ENCODE data around the gene FHL1. TPM values are rescaled to one million over a fixed set of nuclear protein-coding genes. Genes with fewer than 3 reads are reported as not detected.

The FHL1 gene
- total RNA-seq, 1 donor from 2014 or later: 337 TPM

- intact Hi-C loops (cut with DNase I): loop anchor here (10.0 kb wide), 1 partner anchor 122 kb away; no protein-coding TSS in a partner anchor
- Histone ChIP-seq H3K27ac (no peak overlapping the region), H3K4me3 (no peak overlapping the region)
Measured at GRCh38 chrX:136157187-136157586, 9.9 kb downstream of the FHL1 start.

GRCh38 chrX:136158685-136159084 is 11.4 kb downstream of the FHL1 start:
- no peak overlapping the region for H3K4me3 ChIP-seq
- no peaks in the 10 kb centered on the region for H3K27me3 ChIP-seq
- H3K9me3 ChIP-seq: no peaks in the 10 kb centered on the region
- H3K4me1 ChIP-seq: peaks cover 7% of the 10 kb centered on the region
- no peak for DNase-seq (ENCODE audit: extremely low spot score in 2 of 2)
- intact Hi-C loops (cut with DNase I): loop anchor here (10.0 kb wide), 1 partner anchor 124 kb away; no protein-coding TSS in a partner anchor
- no peak overlapping the region for H3K27ac ChIP-seq
- TF ChIP-seq CTCF (IDR thresholded peaks at IDR 0.05): no peak
- no peak for TF ChIP-seq POLR2A (IDR thresholded peaks at IDR 0.05)
- no peak for TF ChIP-seq POLR2AphosphoS5 (IDR thresholded peaks at IDR 0.05; ENCODE audit: insufficient read depth in 1 of 2, low read depth in 1 of 2)
- H3K36me3 ChIP-seq: no peaks in the 10 kb centered on the region

More at GRCh38 chrX:136157187-136157586, 9.9 kb downstream of the FHL1 start:
- Histone ChIP-seq H3K9me3 (no peaks in the 10 kb centered on the region), H3K4me1 (peaks cover under 1% of the 10 kb centered on the region), H3K36me3 (no peaks in the 10 kb centered on the region), H3K27me3 (no peaks in the 10 kb centered on the region)
- no peak for DNase-seq (ENCODE audit: extremely low spot score in 2 of 2)
- TF ChIP-seq POLR2A (IDR thresholded peaks at IDR 0.05) (no peak), CTCF (IDR thresholded peaks at IDR 0.05) (no peak), POLR2AphosphoS5 (IDR thresholded peaks at IDR 0.05; ENCODE audit: insufficient read depth in 1 of 2, low read depth in 1 of 2) (no peak)

GRCh38 chrX:136159611-136160025 is 12.3 kb downstream of the FHL1 start:
- Histone ChIP-seq H3K27me3 (no peaks in the 10 kb centered on the region), H3K4me3 (no peak overlapping the region), H3K36me3 (no peaks in the 10 kb centered on the region), H3K9me3 (no peaks in the 10 kb centered on the region), H3K27ac (no peak overlapping the region), H3K4me1 (peaks cover 7% of the 10 kb centered on the region)
- TF ChIP-seq POLR2A (IDR thresholded peaks at IDR 0.05): no peak
- no peak for TF ChIP-seq POLR2AphosphoS5 (IDR thresholded peaks at IDR 0.05; ENCODE audit: insufficient read depth in 1 of 2, low read depth in 1 of 2)
- TF ChIP-seq CTCF (IDR thresholded peaks at IDR 0.05): no peak
- DNase-seq (ENCODE audit: extremely low spot score in 2 of 2): no peak
- intact Hi-C loops (cut with DNase I): loop anchor here (10.0 kb wide), 1 partner anchor 125 kb away; no protein-coding TSS in a partner anchor

GRCh38 chrX:136162827-136163570 is 15.7 kb downstream of the FHL1 start:
- TF ChIP-seq POLR2AphosphoS5 (IDR thresholded peaks at IDR 0.05; ENCODE audit: insufficient read depth in 1 of 2, low read depth in 1 of 2) (no peak), CTCF (IDR thresholded peaks at IDR 0.05) (peak; percentile 17 to 44 (median 39))
- peak overlapping the region; percentile 20 for H3K27ac ChIP-seq
- no peaks in the 10 kb centered on the region for H3K27me3 ChIP-seq
- H3K9me3 ChIP-seq: no peaks in the 10 kb centered on the region
- DNase-seq (ENCODE audit: extremely low spot score in 2 of 2): no peak
- intact Hi-C loops (cut with DNase I): no loop called here
- H3K4me1 ChIP-seq: peaks cover 7% of the 10 kb centered on the region
- H3K4me3 ChIP-seq: no peak overlapping the region
- no peaks in the 10 kb centered on the region for H3K36me3 ChIP-seq

GRCh38 chrX:136163689-136164088 is 16.4 kb downstream of the FHL1 start:
- no peak for DNase-seq (ENCODE audit: extremely low spot score in 2 of 2)
- Histone ChIP-seq H3K9me3 (no peaks in the 10 kb centered on the region), H3K4me1 (peaks cover 7% of the 10 kb centered on the region), H3K4me3 (no peak overlapping the region), H3K27me3 (no peaks in the 10 kb centered on the region), H3K27ac (no peak overlapping the region), H3K36me3 (no peaks in the 10 kb centered on the region)
- no peak for TF ChIP-seq POLR2AphosphoS5 (IDR thresholded peaks at IDR 0.05; ENCODE audit: insufficient read depth in 1 of 2, low read depth in 1 of 2)
- no peak for TF ChIP-seq CTCF (IDR thresholded peaks at IDR 0.05)
- no peak for TF ChIP-seq POLR2A (IDR thresholded peaks at IDR 0.05)
- intact Hi-C loops (cut with DNase I): no loop called here
